B cell (primary cell): ENCODE data around the gene PRDX2. TPM values are rescaled to one million over a fixed set of nuclear protein-coding genes. Genes with fewer than 3 reads are reported as not detected.

Experiments
- ATAC-seq: fragments of 200-7000 bp; cut with Tn5 transposase; one replicate; pipeline ENCODE4 v1.10.0; 2021; ENCODE audit warnings: low read depth, mild to moderate bottlenecking, moderate number of reproducible peaks, moderate library complexity
- CTCF ChIA-PET: fragments of 350-600 bp; sonication (Branson Sonifier 250); formaldehyde crosslinking; loops from one replicate; lab custom pipeline; 2021; ENCODE audit warnings: antibody characterized with exemption, inconsistent platforms; lab: Charles Lee
- POLR2A ChIA-PET: fragments of 350-600 bp; sonication (Branson Sonifier 250); formaldehyde crosslinking; loops from one replicate; lab custom pipeline; 2021; ENCODE audit warnings: antibody characterized with exemption; lab: Charles Lee
- DNase-seq: peaks from one replicate; pipeline ENCODE4 v3.0.0; 2013
- H2AFZ ChIP-seq: 2 replicates; pipeline ENCODE4 v1.6.1; 2012; ENCODE audit warnings: mild to moderate bottlenecking, low read depth, low read length; ENCODE audit not compliant: insufficient read depth, poor library complexity, severe bottlenecking
- H3K27ac ChIP-seq, 2 donors: 1 replicate in 1 of 2; 2 replicates in 1 of 2; pipeline ENCODE4 v1.5.1; 2012 to 2013; ENCODE audit warnings: low read length in 2 of 2, mild to moderate bottlenecking in 2 of 2, moderate library complexity in 1 of 2
- H3K27me3 ChIP-seq, 4 experiments: fragments of 200-600 bp in 1 of 4; sonication (generic) in 1 of 4; replicated peaks in 1 of 4; 1 replicate in 2 of 4; 2 replicates in 2 of 4; pipeline versions ENCODE4 v1.6.1 to v1.7.0; 2013 to 2016; ENCODE audit warnings: low read length in 3 of 4, mild to moderate bottlenecking in 2 of 4, mixed read lengths in 1 of 4, moderate library complexity in 1 of 4; ENCODE audit not compliant: insufficient read depth in 4 of 4, control insufficient read depth in 3 of 4; ENCODE audit errors: control extremely low read depth in 1 of 4
- H3K36me3 ChIP-seq, 2 experiments: replicated peaks in 1 of 2; 1 replicate in 1 of 2; 2 replicates in 1 of 2; pipeline versions ENCODE4 v1.6.1 to v1.7.1; 2013; ENCODE audit warnings: low read length in 1 of 2; ENCODE audit not compliant: insufficient read depth in 2 of 2, control insufficient read depth in 1 of 2; ENCODE audit errors: control extremely low read depth in 1 of 2, extremely low read depth in 1 of 2
- H3K4me1 ChIP-seq, 2 donors: fragments of 200-600 bp in 1 of 2; sonication (generic) in 1 of 2; 1 replicate in 1 of 2; 2 replicates in 1 of 2; pipeline versions ENCODE4 v1.5.1 to v1.6.1; 2013 to 2017; ENCODE audit warnings: low read length in 2 of 2; ENCODE audit not compliant: control insufficient read depth in 2 of 2, insufficient read depth in 2 of 2
- H3K4me2 ChIP-seq: replicated peaks from 2 replicates; pipeline ENCODE3; 2012; ENCODE audit warnings: mild to moderate bottlenecking, low read depth, low read length; ENCODE audit not compliant: poor library complexity, severe bottlenecking
- H3K4me3 ChIP-seq, 5 experiments: fragments of 200-600 bp in 1 of 5; sonication (generic) in 1 of 5; 1 replicate in 3 of 5; 2 replicates in 2 of 5; pipeline versions ENCODE4 v1.5.1 to v1.7.0; 2011 to 2016; ENCODE audit warnings: low read length in 4 of 5, mild to moderate bottlenecking in 4 of 5, low read depth in 2 of 5, control low read depth in 1 of 5, moderate library complexity in 1 of 5; ENCODE audit not compliant: insufficient read depth in 1 of 5; ENCODE audit errors: control extremely low read depth in 1 of 5, extremely low read depth in 1 of 5
- H3K79me2 ChIP-seq: fragments of 200-600 bp; sonication (generic); one replicate; pipeline ENCODE4 v1.6.0; 2016; ENCODE audit warnings: low read length; ENCODE audit not compliant: control insufficient read depth, insufficient read depth
- H3K9ac ChIP-seq: fragments of 200-600 bp; sonication (generic); 2 replicates; pipeline ENCODE4 v1.6.1; 2017; ENCODE audit warnings: mild to moderate bottlenecking, low read length, moderate library complexity
- H3K9me3 ChIP-seq, 3 donors: one replicate each; pipeline versions ENCODE4 v1.6.1 to v1.7.1; 2013; ENCODE audit warnings: low read length in 2 of 3; ENCODE audit not compliant: control insufficient read depth in 2 of 3, insufficient read depth in 1 of 3; ENCODE audit errors: control extremely low read depth in 1 of 3
- H4K20me1 ChIP-seq: 2 replicates; pipeline ENCODE4 v1.6.0; 2012; ENCODE audit warnings: mild to moderate bottlenecking, low read length; ENCODE audit not compliant: insufficient read depth, control insufficient read depth, poor library complexity, severe bottlenecking
- H3K27ac Mint-ChIP-seq: one replicate; pipeline ENCODE4 v1.8.0; 2021; ENCODE audit warnings: mixed read lengths
- H3K27me3 Mint-ChIP-seq: one replicate; pipeline ENCODE4 v1.8.0; 2021; ENCODE audit warnings: mixed read lengths
- H3K4me1 Mint-ChIP-seq: one replicate; pipeline ENCODE4 v1.8.0; 2021; ENCODE audit warnings: mixed read lengths
- H3K4me3 Mint-ChIP-seq: one replicate; pipeline ENCODE4 v1.8.0; 2021; ENCODE audit warnings: mixed read lengths
- H3K9me3 Mint-ChIP-seq: one replicate; pipeline ENCODE4 v1.8.0; 2022; ENCODE audit warnings: mixed read lengths; ENCODE audit not compliant: insufficient read depth
- CTCF ChIP-seq: fragments of 200-600 bp; IDR thresholded peaks from one replicate; pipeline ENCODE4 v1.8.0; 2022; ENCODE audit warnings: antibody characterized with exemption, mild to moderate bottlenecking
- EZH2 ChIP-seq: IDR thresholded peaks from 2 replicates; pipeline ENCODE4 v1.6.1; 2012; ENCODE audit warnings: borderline replicate concordance, low read depth, mild to moderate bottlenecking, moderate library complexity, low read length; ENCODE audit not compliant: insufficient read depth, poor library complexity, severe bottlenecking
- WGBS: methylation state at CpG from one replicate; pipeline ENCODE4 v1.1.5; 2013; ENCODE audit warnings: missing lambda C conversion rate; ENCODE audit not compliant: insufficient coverage; 5-methylcytosine and 5-hydroxymethylcytosine counted together
- intact Hi-C: fragments of 100-400 bp; cut with micrococcal nuclease; formaldehyde crosslinking; loops from one replicate; pipeline ENCODE4 v1.10.0; 2022
- polyA plus RNA-seq: library from polyadenylated mRNA; depleted of rRNA; stranded (reverse); fragments of >200 nt; gene quantifications from 2 replicates; pipeline ENCODE4 v1.2.3, GENCODE V29; 2012
- total RNA-seq, 2 donors: library from RNA; stranded (reverse); fragments of 120-200 nt in 1 of 2; gene quantifications; 1 replicate in 1 of 2; 2 replicates in 1 of 2; pipeline versions ENCODE4 v1.2.3 to v1.2.4, GENCODE V29; 2013 to 2022

PRDX2 gene
- total and polyA plus RNA-seq, 2 donors (not counting 1 experiment from before 2014, with no cell fraction given) = 45.5 to 66.1 TPM

- Mint-ChIP-seq H3K27me3 (no peaks in the 10 kb centered on the region), H3K4me1 (no peaks in the 10 kb centered on the region), H3K4me3 (no peak overlapping the region), H3K9me3 (no peaks in the 10 kb centered on the region), H3K27ac (no peak overlapping the region)
- H3K9me3 ChIP-seq = no peaks in the 10 kb centered on the region
- H3K36me3 ChIP-seq = peaks cover 3 to 5% of the 10 kb centered on the region in 2 experiments
- no peaks in the 10 kb centered on the region for H4K20me1 ChIP-seq
- no peak for DNase-seq
- CTCF ChIA-PET = interaction anchor here (1.5 to 2.1 kb wide), 3 partner anchors 10 to 49 kb away, joined by 3 to 9 read pairs (median 5); no protein-coding TSS in a partner anchor
- no peaks in the 10 kb centered on the region for H3K79me2 ChIP-seq
- intact Hi-C loops = no loop called here
- no peak overlapping the region for H3K4me3 ChIP-seq
- no peak overlapping the region for H3K4me2 ChIP-seq
- H3K4me1 ChIP-seq = no peaks in the 10 kb centered on the region
- WGBS = 98% methylated on average over 5 of the region's 7 CpGs
- ATAC-seq = no peak
- H2AFZ ChIP-seq = no peak overlapping the region
- TF ChIP-seq CTCF (no peak), EZH2 (no peak)
- no peak overlapping the region for H3K27ac ChIP-seq
- POLR2A ChIA-PET = no interaction called here
- H3K9ac ChIP-seq = no peak overlapping the region
- no peaks in the 10 kb centered on the region for H3K27me3 ChIP-seq
Observed at GRCh38 chr19:12815088-12815487, 13.5 kb upstream of the PRDX2 start.
